Measurements from ENCODE around the gene TSC22D4. TPM values are rescaled to one million over a fixed set of nuclear protein-coding genes. Genes with fewer than 3 reads are reported as not detected.

TSC22D4 gene
- total RNA-seq = 28.4 and 31.6 TPM in 2 replicates

DNA sequence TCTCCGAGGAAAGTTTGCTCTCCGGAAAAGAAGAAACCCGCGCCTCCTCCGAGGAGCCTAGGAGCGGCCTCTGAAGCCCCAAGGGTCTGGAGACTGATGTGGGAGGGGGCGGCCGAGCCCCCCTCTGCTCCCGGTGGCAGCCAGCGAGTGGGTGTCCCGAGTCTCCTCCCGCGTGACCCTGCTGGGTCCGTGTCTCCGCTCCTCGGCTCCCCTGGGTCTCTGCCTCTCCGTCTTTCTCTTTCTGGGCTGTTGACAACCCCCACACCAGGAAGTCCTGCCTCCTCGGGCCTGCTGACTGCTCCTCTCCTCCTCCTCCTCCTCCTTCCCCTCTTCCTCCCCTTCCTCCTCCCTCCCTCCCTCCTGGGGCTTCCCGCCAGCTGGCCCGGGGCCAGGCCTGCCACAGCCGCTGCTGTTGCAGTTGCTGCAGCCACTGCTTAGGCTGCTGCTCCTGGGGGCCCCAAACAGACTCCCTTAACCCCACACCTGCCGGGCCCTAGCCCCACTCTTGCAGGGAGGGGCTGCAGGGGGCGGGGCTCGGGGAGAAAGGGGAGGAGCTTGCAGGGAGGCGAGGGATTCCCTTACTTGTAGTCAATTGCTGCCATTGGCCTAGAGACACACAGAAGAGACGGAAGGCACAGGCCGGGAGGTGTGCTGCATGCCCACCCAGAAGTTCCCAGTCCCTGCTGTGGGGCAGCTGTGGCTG is at the start of gene TSC22D4:
Gene TSC22D4 (minus strand): TSS at position 257 of the 703 bp plus-strand sequence. CDS start 1,176 bp downstream, outside the sequence.

DNA sequence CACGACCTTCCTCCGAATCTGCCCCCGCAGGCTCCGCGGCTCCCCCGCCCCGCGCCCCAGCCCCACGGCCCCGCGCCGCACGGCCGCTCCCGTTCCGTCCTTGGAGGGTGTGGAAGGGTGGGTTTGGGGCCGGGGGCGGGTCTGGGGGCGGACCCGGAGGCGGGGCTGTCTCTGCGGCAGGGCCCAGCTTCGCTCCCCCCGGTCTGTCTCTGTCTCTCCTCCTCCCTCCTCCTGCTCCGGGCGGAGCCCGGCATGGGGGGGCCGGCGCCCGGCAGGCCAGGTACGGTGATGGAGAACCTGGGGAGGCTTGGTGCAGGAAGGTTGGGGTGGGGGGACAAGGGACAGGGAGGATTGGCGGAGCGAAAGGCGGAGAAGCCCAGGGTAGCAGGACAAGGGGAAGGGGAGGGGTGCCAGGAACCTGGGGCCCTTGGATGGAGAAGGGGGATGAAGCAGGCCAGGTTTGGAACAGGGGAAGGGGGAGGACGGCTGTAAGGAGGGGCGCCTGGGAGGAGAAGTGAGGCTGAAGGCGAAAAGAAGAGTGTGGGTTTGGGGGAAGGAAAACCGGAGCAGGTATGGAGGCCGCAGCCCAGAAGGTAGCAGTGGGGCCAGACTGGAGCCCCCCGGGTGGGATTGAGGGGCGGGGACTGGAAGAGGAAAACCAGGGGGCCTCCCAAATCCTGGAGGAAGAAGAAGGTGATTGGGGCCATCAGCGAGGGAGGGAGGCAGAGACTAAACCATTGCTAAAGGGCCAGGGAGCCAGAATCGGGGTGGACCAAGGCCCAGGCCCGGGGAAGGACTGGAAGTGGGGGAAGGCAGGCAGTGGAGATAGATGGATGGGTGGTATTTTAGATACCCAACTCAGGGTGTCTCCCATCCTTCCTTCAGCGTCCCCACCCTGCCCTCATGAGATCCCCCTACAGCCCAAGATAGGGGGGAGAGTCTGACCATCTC is 5.0 kb upstream of the TSC22D4 start, which contains the start of gene NYAP1:
Gene NYAP1 (plus strand): TSS at position 206 of the 951 bp plus-strand sequence. CDS start 1,385 bp downstream, outside the sequence.

DNA sequence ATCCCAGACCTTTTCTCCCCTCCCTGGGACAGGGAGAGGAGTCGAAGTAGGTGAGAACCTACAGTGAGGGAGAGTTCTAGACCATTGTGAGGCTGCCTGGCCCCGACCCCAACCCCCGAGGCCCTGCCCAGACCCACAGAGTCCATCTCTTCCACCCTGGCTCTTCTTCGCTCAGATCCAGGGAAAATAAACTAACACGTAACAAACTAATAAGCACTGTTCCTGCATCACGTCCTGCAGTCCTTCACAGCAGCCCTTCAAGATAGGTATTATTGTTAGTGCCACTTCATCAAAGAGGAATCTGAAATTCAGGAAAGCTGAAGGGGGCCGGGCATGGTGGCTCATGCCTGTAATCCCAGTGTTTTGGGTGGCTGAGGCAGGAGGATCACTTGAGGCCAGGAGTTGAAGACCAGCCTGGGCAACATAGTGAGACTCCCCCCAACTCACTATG is 14.8 kb downstream of the TSC22D4 start, which contains the start of gene SPACDR:
Gene SPACDR (minus strand): TSS at position 51 of the 451 bp plus-strand sequence. CDS start 235 bp downstream, outside the sequence.

DNA sequence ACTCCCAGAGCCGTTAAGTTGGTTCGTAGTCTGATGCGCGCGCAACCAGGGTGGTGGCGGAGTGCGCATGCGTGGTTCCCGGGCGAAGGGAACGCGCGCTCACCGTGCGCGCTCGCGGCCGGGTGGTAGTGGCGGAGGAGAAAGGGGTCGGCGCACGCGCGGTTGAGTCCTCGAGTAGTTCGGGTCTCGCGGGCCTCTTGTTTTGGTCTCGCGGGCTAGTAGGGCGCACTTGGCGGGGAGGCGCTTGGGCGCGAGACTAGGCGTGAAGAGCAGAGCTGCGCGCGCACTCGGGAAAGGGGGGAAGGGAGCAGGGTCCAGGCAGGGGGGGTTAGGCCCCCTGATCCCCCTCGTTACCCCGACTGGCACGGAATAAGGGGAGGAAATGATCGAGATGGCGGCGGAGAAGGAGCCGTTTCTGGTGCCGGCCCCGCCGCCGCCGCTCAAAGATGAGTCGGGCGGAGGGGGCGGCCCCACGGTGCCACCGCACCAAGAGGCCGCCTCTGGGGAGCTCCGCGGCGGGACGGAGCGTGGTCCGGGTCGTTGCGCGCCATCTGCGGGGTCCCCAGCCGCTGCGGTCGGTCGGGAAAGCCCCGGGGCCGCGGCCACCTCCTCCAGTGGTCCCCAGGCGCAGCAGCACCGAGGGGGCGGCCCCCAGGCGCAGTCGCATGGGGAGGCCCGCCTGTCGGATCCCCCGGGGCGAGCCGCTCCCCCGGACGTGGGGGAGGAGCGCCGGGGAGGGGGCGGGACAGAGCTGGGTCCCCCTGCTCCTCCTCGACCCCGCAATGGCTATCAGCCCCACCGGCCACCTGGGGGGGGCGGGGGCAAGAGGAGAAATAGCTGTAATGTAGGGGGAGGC is 49.1 kb downstream of the TSC22D4 start, which contains the start of gene MEPCE:
Gene MEPCE (plus strand): TSS at position 195 of the 856 bp plus-strand sequence. CDS start 188 bp downstream, at position 383.

DNA sequence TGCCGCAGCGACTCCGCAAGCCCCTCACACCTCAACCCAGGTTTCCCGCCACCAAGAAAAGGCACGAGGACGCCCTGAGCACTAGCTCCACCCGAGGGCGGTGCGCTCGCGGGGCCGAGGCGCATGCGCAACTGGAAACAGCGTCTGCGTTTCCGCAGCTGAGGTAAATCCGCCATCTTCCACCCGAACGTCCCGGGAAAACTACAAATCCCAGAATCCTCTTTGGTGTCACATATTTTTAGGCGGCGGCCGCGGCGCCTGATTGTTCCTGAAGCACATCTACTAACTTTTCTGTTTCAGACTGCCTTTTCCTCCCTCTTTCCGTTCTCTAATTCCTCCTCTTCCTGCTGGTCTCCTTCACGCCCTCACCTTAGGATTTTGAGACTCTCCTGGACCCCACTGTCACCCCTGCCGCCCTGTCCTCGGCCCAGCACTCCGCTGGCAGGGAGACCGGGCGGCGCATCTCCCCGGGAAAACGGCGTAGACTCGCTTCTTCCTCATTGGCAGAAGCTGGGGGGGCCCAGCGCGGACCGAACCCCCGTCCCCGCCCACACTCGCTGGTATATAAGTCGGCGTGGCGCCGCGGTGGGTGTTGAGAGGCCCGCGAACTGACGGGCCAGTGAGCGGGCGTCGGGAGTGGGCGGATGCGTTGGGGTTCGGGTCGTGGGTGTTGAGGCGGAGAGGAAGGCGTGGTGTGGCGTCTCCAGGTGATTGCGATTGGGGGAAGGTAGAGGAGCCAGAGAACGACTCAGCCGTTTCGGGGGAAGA is 50.6 kb downstream of the TSC22D4 start, which contains the start of gene ZCWPW1:
Gene ZCWPW1 (minus strand): TSS at position 505 of the 768 bp plus-strand sequence. CDS start 8,054 bp downstream, outside the sequence.

Other genes with a start within 250 kb of the TSC22D4 start
- gene SPDYE3, start 171.5 kb downstream of the TSC22D4 start, total RNA-seq = not detected in 2 replicates
- 10.7 and 13.4 TPM in 2 replicates for gene PILRB, start 121.1 kb downstream of the TSC22D4 start, total RNA-seq
- gene PILRA, start 105.7 kb downstream of the TSC22D4 start, total RNA-seq = 0.36 TPM in 1 of 2 replicates, not detected in the other
- 1.6 and 2.1 TPM in 2 replicates for gene ZCWPW1, start 50.5 kb downstream of the TSC22D4 start, total RNA-seq
- gene MEPCE, start 49.4 kb downstream of the TSC22D4 start, total RNA-seq = 34.1 and 34.2 TPM in 2 replicates
- 11.5 and 15.4 TPM in 2 replicates for gene PPP1R35, start 42.7 kb downstream of the TSC22D4 start, total RNA-seq
- 0.32 TPM in 1 of 2 replicates, not detected in the other for gene SPACDR, start 15.0 kb downstream of the TSC22D4 start, total RNA-seq
- gene NYAP1, start 4.7 kb upstream of the TSC22D4 start, total RNA-seq = 3.0 and 4.7 TPM in 2 replicates
- 14.2 and 15.6 TPM in 2 replicates for gene AGFG2, start 60.0 kb upstream of the TSC22D4 start, total RNA-seq
- gene SAP25, start 94.7 kb upstream of the TSC22D4 start, total RNA-seq = not detected in 2 replicates
- gene LRCH4, start 106.9 kb upstream of the TSC22D4 start, total RNA-seq = 22.1 and 28.4 TPM in 2 replicates
- gene FBXO24, start 107.1 kb upstream of the TSC22D4 start, total RNA-seq = 0.32 and 1.2 TPM in 2 replicates
- 254 and 321 TPM in 2 replicates for gene PCOLCE, start 123.1 kb upstream of the TSC22D4 start, total RNA-seq
- 7.9 and 13.6 TPM in 2 replicates for gene MOSPD3, start 133.3 kb upstream of the TSC22D4 start, total RNA-seq
- 0.49 and 1.1 TPM in 2 replicates for gene TFR2, start 162.3 kb upstream of the TSC22D4 start, total RNA-seq
- not detected in 2 replicates for gene ACTL6B, start 177.2 kb upstream of the TSC22D4 start, total RNA-seq
- gene GNB2, start 194.5 kb upstream of the TSC22D4 start, total RNA-seq = 108 and 144 TPM in 2 replicates
- gene GIGYF1, start 215.0 kb upstream of the TSC22D4 start, total RNA-seq = 22.8 and 26.9 TPM in 2 replicates
- 23.5 and 23.7 TPM in 2 replicates for gene POP7, start 226.9 kb upstream of the TSC22D4 start, total RNA-seq
- gene EPO, start 241.3 kb upstream of the TSC22D4 start, total RNA-seq = not detected in 2 replicates